ENCODE results near the gene ANO3.

ANO3 gene

DNA sequence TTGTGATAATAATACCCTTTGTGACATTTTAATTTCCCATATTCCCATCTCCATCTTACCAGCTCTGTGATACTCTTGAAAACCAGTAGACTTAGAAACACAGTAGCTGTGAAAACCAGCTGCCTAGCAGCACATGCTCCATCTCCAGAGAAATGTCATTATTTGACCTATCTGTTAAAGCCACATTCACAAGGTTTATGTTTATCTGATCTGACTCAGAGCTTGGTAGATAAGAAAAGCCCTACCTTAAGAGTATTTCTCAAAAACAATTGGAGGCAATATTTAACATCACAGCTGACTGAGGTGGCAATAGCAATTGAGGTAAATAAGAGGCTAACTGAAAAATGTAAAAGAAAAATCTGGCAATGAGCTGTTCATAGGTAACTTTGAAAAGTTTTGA lies 8.1 kb upstream of the ANO3 start:
- H2AFZ ChIP-seq (ENCODE audit: low read length, unreplicated experiment), result no peak overlapping the region

DNA sequence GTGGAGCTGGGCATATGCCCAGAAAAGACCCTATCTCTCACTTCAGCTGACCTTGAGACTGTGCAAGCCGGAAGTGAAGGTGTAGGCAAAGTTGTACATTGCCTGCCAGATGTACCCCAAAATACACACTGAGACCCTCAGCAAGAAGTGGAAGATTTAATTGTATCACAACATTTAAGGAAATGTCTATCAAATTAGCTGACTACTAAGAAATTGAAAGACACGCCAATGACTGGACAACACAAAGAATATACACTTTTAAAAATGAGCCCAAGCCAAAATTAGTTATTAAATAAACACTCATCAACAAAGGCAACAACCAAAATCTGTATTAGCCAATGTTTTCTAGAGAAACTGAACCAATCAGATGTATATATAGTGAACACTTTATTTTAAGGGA lies 7.7 kb upstream of the ANO3 start:
- Histone ChIP-seq H3K27me3 (ENCODE audit: insufficient read depth, low read length) (no peaks in the 10 kb centered on the region), H3K4me3 (ENCODE audit: low read depth, low read length) (no peak overlapping the region), H3K36me3 (ENCODE audit: insufficient read depth, low read length) (no peaks in the 10 kb centered on the region), H3K79me2 (ENCODE audit: control insufficient read depth, insufficient read depth, low read length, unreplicated experiment) (no peaks in the 10 kb centered on the region), H2AFZ (ENCODE audit: low read length, unreplicated experiment) (no peak overlapping the region), H3K4me1 (ENCODE audit: control insufficient read depth, insufficient read depth, low read length, unreplicated experiment) (no peaks in the 10 kb centered on the region), H3K27ac (ENCODE audit: low read depth, low read length) (no peak overlapping the region)

More for the DNA sequence above, 8.1 kb upstream of the ANO3 start:
- no peaks in the 10 kb centered on the region for H3K27me3 ChIP-seq (ENCODE audit: insufficient read depth, low read length)
- no peaks in the 10 kb centered on the region for H3K79me2 ChIP-seq (ENCODE audit: control insufficient read depth, insufficient read depth, low read length, unreplicated experiment)
- no peak overlapping the region for H3K27ac ChIP-seq (ENCODE audit: low read depth, low read length)
- no peaks in the 10 kb centered on the region for H3K36me3 ChIP-seq (ENCODE audit: insufficient read depth, low read length)
- H3K4me3 ChIP-seq (ENCODE audit: low read depth, low read length), result no peak overlapping the region
- H3K4me1 ChIP-seq (ENCODE audit: control insufficient read depth, insufficient read depth, low read length, unreplicated experiment), result no peaks in the 10 kb centered on the region

DNA sequence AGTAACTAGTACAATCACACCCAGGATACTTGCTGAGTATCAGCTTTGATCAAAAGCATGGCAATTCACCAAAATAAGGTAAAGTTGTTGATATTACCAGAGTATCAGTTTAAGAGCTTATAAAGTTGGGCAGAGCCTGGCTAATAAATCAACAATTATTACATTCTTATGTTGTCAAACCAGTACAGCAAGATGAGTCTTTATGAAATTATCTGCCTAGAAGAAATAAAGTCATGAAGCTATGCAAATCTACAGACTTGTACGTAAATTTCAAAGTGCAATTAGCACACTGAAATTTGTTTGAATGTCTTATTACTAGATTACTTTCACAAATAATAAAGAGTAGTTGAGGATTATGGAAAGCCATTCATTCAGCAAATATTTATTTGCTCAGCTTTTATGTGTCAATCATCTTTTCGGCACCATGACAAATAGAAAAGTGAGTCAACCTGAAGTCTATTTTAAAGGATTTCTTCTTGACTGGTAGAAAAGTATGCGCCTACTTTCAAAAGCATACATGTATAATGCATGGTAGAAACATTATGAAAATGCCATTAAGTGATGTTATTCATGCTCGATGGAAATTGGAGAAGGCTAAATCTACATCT lies 5.0 kb upstream of the ANO3 start:
- no peaks in the 10 kb centered on the region for H3K36me3 ChIP-seq (ENCODE audit: insufficient read depth, low read length)
- H3K4me3 ChIP-seq (ENCODE audit: low read depth, low read length), result no peak overlapping the region
- no peaks in the 10 kb centered on the region for H3K79me2 ChIP-seq (ENCODE audit: control insufficient read depth, insufficient read depth, low read length, unreplicated experiment)
- H3K4me1 ChIP-seq (ENCODE audit: control insufficient read depth, insufficient read depth, low read length, unreplicated experiment), result no peaks in the 10 kb centered on the region
- H2AFZ ChIP-seq (ENCODE audit: low read length, unreplicated experiment), result no peak overlapping the region
- H3K27me3 ChIP-seq (ENCODE audit: insufficient read depth, low read length), result no peaks in the 10 kb centered on the region
- H3K27ac ChIP-seq (ENCODE audit: low read depth, low read length), result no peak overlapping the region

DNA sequence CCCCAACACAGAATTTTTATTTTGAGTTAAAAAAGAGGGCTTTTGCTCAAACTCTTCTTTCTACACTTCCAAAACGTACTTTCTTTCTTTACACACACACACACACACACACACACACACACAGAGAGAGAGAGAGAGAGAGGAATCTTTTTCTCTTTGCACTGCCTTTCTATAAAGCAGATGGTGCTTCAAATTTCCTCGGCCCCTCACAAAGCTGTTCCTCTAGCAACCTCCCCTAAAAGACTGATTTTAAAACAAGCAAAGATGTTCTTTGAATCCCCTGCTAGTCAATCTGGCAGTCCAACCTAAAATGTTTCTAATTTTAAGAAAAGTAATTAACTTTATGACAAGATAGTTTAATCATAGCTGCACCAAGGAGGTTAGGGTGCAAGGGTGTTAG lies 2.7 kb upstream of the ANO3 start:
- Histone ChIP-seq H2AFZ (ENCODE audit: low read length, unreplicated experiment) (no peak overlapping the region), H3K79me2 (ENCODE audit: control insufficient read depth, insufficient read depth, low read length, unreplicated experiment) (no peaks in the 10 kb centered on the region), H3K4me1 (ENCODE audit: control insufficient read depth, insufficient read depth, low read length, unreplicated experiment) (peaks cover 18% of the 10 kb centered on the region), H3K4me3 (ENCODE audit: low read depth, low read length) (no peak overlapping the region), H3K27me3 (ENCODE audit: insufficient read depth, low read length) (no peaks in the 10 kb centered on the region), H3K36me3 (ENCODE audit: insufficient read depth, low read length) (no peaks in the 10 kb centered on the region), H3K27ac (ENCODE audit: low read depth, low read length) (no peak overlapping the region)

DNA sequence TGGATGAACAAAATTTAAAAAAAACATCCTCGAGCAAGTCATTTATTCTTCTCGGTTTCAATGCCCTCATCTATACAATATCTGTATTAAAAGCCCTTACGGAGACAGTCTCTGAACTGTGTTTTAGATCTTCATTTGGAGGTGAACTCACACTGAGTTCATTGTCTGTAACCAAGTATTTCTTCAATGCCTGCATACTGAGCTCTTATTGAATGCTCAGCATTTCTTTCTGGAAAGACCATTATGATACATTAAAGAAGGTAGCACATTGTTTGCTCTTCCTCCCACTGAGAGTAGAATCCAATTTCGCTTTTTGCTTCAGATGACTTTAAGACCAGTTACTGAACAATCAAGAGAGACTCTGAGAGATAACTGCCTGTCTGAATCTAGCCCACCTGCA lies 1.7 kb upstream of the ANO3 start:
- H3K4me3 ChIP-seq (ENCODE audit: low read depth, low read length), result no peak overlapping the region
- no peaks in the 10 kb centered on the region for H3K79me2 ChIP-seq (ENCODE audit: control insufficient read depth, insufficient read depth, low read length, unreplicated experiment)
- H3K36me3 ChIP-seq (ENCODE audit: insufficient read depth, low read length), result no peaks in the 10 kb centered on the region
- H3K4me1 ChIP-seq (ENCODE audit: control insufficient read depth, insufficient read depth, low read length, unreplicated experiment), result peaks cover 29% of the 10 kb centered on the region
- no peak overlapping the region for H2AFZ ChIP-seq (ENCODE audit: low read length, unreplicated experiment)
- H3K27ac ChIP-seq (ENCODE audit: low read depth, low read length), result no peak overlapping the region
- H3K27me3 ChIP-seq (ENCODE audit: insufficient read depth, low read length), result no peaks in the 10 kb centered on the region

DNA sequence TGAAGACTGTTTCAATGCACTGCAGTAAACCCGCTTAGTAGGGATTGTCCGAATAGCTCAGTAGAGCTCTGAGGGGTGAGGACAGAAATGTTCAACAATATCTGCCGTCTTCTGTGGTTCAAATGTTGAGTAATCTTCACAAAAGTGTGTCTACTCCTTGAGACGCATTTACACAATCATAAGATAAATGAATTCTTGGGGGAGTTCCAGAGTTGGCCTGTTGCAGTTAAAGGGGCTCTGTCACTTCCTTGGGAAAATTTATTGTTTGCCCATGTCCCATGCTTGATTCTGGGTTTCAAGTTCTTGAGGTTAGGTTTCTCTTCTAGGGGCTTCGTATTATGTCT lies 614 bp downstream of the ANO3 start:
- Histone ChIP-seq H2AFZ (ENCODE audit: low read length, unreplicated experiment) (peak overlapping the region; percentile 58), H3K4me1 (ENCODE audit: control insufficient read depth, insufficient read depth, low read length, unreplicated experiment) (peaks cover 44% of the 10 kb centered on the region), H3K27ac (ENCODE audit: low read depth, low read length) (peak overlapping the region; percentile 9; the same call in 1 of the 2 replicates), H3K79me2 (ENCODE audit: control insufficient read depth, insufficient read depth, low read length, unreplicated experiment) (no peaks in the 10 kb centered on the region), H3K36me3 (ENCODE audit: insufficient read depth, low read length) (no peaks in the 10 kb centered on the region), H3K27me3 (ENCODE audit: insufficient read depth, low read length) (no peaks in the 10 kb centered on the region), H3K4me3 (ENCODE audit: low read depth, low read length) (peak overlapping the region; percentile 73)

DNA sequence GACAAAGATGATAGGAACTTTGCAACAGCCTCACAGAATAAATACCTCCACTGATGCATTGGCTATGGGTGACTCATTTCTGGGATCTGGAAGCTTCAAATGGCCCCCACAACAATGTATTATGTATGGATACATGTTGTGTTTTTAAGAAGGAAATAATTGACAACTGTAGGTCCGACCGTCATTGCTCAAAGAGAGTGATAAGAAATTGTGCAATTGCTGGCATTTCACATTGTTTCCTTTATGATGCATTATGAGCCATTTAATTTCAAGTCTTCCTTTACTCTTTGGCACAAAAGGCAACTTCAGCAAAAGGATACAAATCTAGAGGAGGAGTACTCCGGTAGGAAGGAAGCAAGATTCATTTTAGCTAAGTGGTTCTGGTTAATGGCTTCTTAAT lies 2.0 kb downstream of the ANO3 start:
- H3K27me3 ChIP-seq (ENCODE audit: insufficient read depth, low read length), result no peaks in the 10 kb centered on the region

DNA sequence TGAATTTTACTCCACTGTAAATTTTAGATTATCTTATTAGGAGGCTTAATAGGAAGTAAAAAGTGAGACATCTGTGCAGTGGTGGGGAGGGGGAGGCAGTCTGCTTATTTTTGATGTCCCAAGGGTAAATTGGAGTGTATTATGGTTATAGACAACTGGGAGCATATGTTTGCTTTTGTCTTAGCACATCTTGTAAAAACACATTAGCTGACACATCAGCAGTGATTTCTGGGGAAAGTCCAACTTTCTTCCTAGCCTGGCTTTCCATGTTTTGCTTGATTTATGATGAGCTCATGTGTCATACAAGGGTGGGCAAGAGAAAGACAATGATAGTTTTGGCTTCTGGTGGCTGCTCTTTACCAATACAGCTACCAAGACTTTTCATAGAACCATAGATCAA lies 4.0 kb downstream of the ANO3 start:
- H2AFZ ChIP-seq (ENCODE audit: low read length, unreplicated experiment), result no peak overlapping the region
- H3K27ac ChIP-seq (ENCODE audit: low read depth, low read length), result peak overlapping the region; percentile 53
- no peaks in the 10 kb centered on the region for H3K27me3 ChIP-seq (ENCODE audit: insufficient read depth, low read length)
- H3K4me1 ChIP-seq (ENCODE audit: control insufficient read depth, insufficient read depth, low read length, unreplicated experiment), result peaks cover 44% of the 10 kb centered on the region
- no peaks in the 10 kb centered on the region for H3K79me2 ChIP-seq (ENCODE audit: control insufficient read depth, insufficient read depth, low read length, unreplicated experiment)
- no peaks in the 10 kb centered on the region for H3K36me3 ChIP-seq (ENCODE audit: insufficient read depth, low read length)
- H3K4me3 ChIP-seq (ENCODE audit: low read depth, low read length), result peak overlapping the region; percentile 8; the same call in 1 of the 2 replicates

More for the DNA sequence above, 2.0 kb downstream of the ANO3 start:
- H3K4me3 ChIP-seq (ENCODE audit: low read depth, low read length), result peak overlapping the region; percentile 34
- H3K4me1 ChIP-seq (ENCODE audit: control insufficient read depth, insufficient read depth, low read length, unreplicated experiment), result peaks cover 44% of the 10 kb centered on the region
- peak overlapping the region; percentile 42 for H2AFZ ChIP-seq (ENCODE audit: low read length, unreplicated experiment)
- no peaks in the 10 kb centered on the region for H3K79me2 ChIP-seq (ENCODE audit: control insufficient read depth, insufficient read depth, low read length, unreplicated experiment)
- peak overlapping the region; percentile 69 for H3K27ac ChIP-seq (ENCODE audit: low read depth, low read length)
- H3K36me3 ChIP-seq (ENCODE audit: insufficient read depth, low read length), result no peaks in the 10 kb centered on the region

DNA sequence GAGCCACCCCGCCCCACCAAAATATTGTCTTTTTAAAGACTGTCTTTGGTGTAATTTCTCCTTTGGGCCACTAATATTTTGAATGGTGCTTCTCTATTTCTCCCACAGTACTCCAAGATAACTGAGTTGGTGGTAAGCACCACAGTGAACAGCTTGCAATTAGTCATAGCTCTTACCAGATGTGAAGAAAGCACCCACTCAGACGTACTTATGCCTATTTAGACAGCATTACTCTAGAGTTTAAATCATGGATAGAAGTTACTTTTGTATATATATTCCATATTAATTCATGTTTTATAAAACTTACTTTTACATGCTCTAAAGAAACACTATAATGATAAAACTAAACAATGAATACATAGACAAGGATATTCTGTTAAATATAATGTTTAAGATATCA lies 12.7 kb downstream of the ANO3 start:
- H2AFZ ChIP-seq (ENCODE audit: low read length, unreplicated experiment), result no peak overlapping the region
- H3K79me2 ChIP-seq (ENCODE audit: control insufficient read depth, insufficient read depth, low read length, unreplicated experiment), result no peaks in the 10 kb centered on the region
- no peaks in the 10 kb centered on the region for H3K36me3 ChIP-seq (ENCODE audit: insufficient read depth, low read length)
- no peaks in the 10 kb centered on the region for H3K4me1 ChIP-seq (ENCODE audit: control insufficient read depth, insufficient read depth, low read length, unreplicated experiment)
- no peaks in the 10 kb centered on the region for H3K27me3 ChIP-seq (ENCODE audit: insufficient read depth, low read length)
- no peak overlapping the region for H3K27ac ChIP-seq (ENCODE audit: low read depth, low read length)
- no peak overlapping the region for H3K4me3 ChIP-seq (ENCODE audit: low read depth, low read length)

DNA sequence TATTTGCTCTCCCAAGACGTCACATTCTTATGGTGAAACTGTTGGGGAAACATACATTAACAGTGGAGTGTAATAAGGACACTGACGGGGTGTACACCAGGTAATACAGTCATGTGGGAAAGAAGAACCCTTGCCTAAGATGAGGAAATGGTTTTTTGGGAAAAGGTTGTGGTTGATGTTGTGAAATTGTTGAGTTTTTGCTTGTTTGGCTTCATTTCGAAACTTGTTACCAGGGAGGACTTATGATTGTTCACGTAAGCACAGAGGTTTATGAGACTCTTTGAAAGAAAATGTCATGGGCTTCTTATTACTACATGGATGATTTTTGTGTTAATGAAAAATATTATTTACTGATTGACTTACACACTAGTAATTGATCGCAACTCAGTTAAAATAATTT lies 16.8 kb downstream of the ANO3 start:
- Histone ChIP-seq H3K79me2 (ENCODE audit: control insufficient read depth, insufficient read depth, low read length, unreplicated experiment) (no peaks in the 10 kb centered on the region), H3K27ac (ENCODE audit: low read depth, low read length) (no peak overlapping the region), H3K27me3 (ENCODE audit: insufficient read depth, low read length) (no peaks in the 10 kb centered on the region), H3K4me3 (ENCODE audit: low read depth, low read length) (no peak overlapping the region), H2AFZ (ENCODE audit: low read length, unreplicated experiment) (no peak overlapping the region), H3K36me3 (ENCODE audit: insufficient read depth, low read length) (no peaks in the 10 kb centered on the region), H3K4me1 (ENCODE audit: control insufficient read depth, insufficient read depth, low read length, unreplicated experiment) (peaks cover 4% of the 10 kb centered on the region)

DNA sequence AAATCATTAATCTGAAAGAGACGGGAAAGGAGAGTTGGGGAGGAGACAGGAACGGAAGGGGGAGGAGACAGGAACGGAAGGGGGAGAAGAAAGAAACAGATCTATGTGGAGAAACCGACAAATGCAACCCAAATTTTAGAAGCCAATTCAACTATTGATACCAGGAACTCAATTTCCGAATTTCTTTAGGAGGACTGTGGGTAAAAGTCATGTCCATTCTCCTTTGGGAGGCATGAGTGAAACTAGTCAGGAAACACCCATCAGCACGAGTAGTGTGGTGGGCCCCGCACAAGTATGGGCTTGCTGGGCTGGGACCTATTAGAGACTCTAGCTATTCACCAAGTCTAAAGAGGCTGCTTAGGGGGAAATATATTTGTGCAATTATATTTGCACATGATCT lies 18.1 kb downstream of the ANO3 start:
- H2AFZ ChIP-seq (ENCODE audit: low read length, unreplicated experiment), result no peak overlapping the region
- no peaks in the 10 kb centered on the region for H3K36me3 ChIP-seq (ENCODE audit: insufficient read depth, low read length)
- H3K27me3 ChIP-seq (ENCODE audit: insufficient read depth, low read length), result no peaks in the 10 kb centered on the region
- H3K4me1 ChIP-seq (ENCODE audit: control insufficient read depth, insufficient read depth, low read length, unreplicated experiment), result peaks cover 4% of the 10 kb centered on the region
- H3K79me2 ChIP-seq (ENCODE audit: control insufficient read depth, insufficient read depth, low read length, unreplicated experiment), result no peaks in the 10 kb centered on the region
- H3K4me3 ChIP-seq (ENCODE audit: low read depth, low read length), result no peak overlapping the region
- H3K27ac ChIP-seq (ENCODE audit: low read depth, low read length), result no peak overlapping the region

Measured in ACC112 (cell line).